GM12878 (cell line): ENCODE results near the gene KRTAP15-1.

Experiments
- BCL3 ChIP-seq: IDR thresholded peaks from 2 replicates; pipeline ENCODE4 v1.6.1; 2011; ENCODE audit warnings: borderline replicate concordance, low read depth, mild to moderate bottlenecking, moderate library complexity, low read length; ENCODE audit not compliant: insufficient read depth, poor library complexity, severe bottlenecking
- CTCF ChIP-seq, 3 experiments: IDR thresholded peaks in 2 of 3; conservative IDR thresholded peaks in 1 of 3; 2 replicates each; pipeline ENCODE4 v1.5.1; 2011; ENCODE audit warnings: low read depth in 3 of 3, low read length in 3 of 3, mild to moderate bottlenecking in 3 of 3, control low read depth in 2 of 3, moderate library complexity in 2 of 3, inconsistent platforms in 1 of 3, mixed read lengths in 1 of 3; ENCODE audit not compliant: control insufficient read depth in 2 of 3, insufficient read depth in 1 of 3; ENCODE audit errors: extremely low read depth in 1 of 3
- DPF2 ChIP-seq: fragments of 450-650 bp; IDR thresholded peaks from 2 replicates; pipeline ENCODE4 v1.6.1; 2017; ENCODE audit warnings: mild to moderate bottlenecking
- EZH2 ChIP-seq: IDR thresholded peaks from 2 replicates; pipeline ENCODE4 v1.6.1; 2012; ENCODE audit warnings: low read depth, mild to moderate bottlenecking, control low read depth, inconsistent platforms, low read length, borderline replicate concordance; ENCODE audit not compliant: control insufficient read depth
- NFYA ChIP-seq: IDR thresholded peaks from 2 replicates; pipeline ENCODE4 v1.6.1; 2011; ENCODE audit warnings: low read depth, mild to moderate bottlenecking, low read length, improper control_type of control experiment, borderline replicate concordance
- POLR2A ChIP-seq: IDR thresholded peaks from 2 replicates; pipeline ENCODE4 v1.6.1; 2011; ENCODE audit warnings: low read depth, mild to moderate bottlenecking, low read length

- no peak for TF ChIP-seq NFYA
- no peak for TF ChIP-seq BCL3
- no peak for TF ChIP-seq POLR2A
- no peak for TF ChIP-seq EZH2
- no peak for TF ChIP-seq CTCF (IDR thresholded peaks at IDR 0.05 in 2 of 3, conservative IDR thresholded peaks at IDR 0.05 in 1 of 3; ENCODE audit: control insufficient read depth in 2 of 3, extremely low read depth in 1 of 3, insufficient read depth in 1 of 3, low read depth in 3 of 3, low read length in 3 of 3)
- no peak for TF ChIP-seq DPF2
Measured at GRCh38 chr21:30395731-30396130, 44.3 kb upstream of the KRTAP15-1 start, which contains the start of gene KRTAP13-1.
